H1 (cell line): Measurements from ENCODE around the gene TRPV6. TPM values are rescaled to one million over a fixed set of nuclear protein-coding genes. Genes with fewer than 3 reads are reported as not detected.

Experiments
- CTCF ChIA-PET: fragments of 300-600 bp; sonication (Branson Sonifier 250); formaldehyde crosslinking; loops from one replicate; lab custom pipeline; 2021; ENCODE audit not compliant: partially characterized antibody; lab: Charles Lee
- POLR2A ChIA-PET: fragments of 300-600 bp; sonication (Branson Sonifier 250); formaldehyde crosslinking; loops from one replicate; lab custom pipeline; 2021; ENCODE audit warnings: inconsistent platforms; ENCODE audit not compliant: partially characterized antibody; lab: Charles Lee
- DNase-seq, 2 experiments: peaks; one replicate each; pipeline versions ENCODE4 v3.0.0 to v3.0.0-alpha.2; 2010 to 2022; ENCODE audit warnings: low spot score in 2 of 2, low read depth in 1 of 2, mixed read lengths in 1 of 2
- FAIRE-seq: peaks from 2 replicates; lab custom pipeline; 2011; peaks lifted over from hg19 to GRCh38; lab: Jason Lieb, UNC
- H2AFZ ChIP-seq: 2 replicates; pipeline ENCODE4 v1.8.1; 2012; ENCODE audit warnings: low read length, inconsistent platforms
- H2AK5ac ChIP-seq: 2 replicates; pipeline ENCODE4 v1.6.1; 2013; ENCODE audit warnings: low read depth, low read length
- H2BK120ac ChIP-seq: replicated peaks from 2 replicates; pipeline ENCODE3; 2013; ENCODE audit warnings: low read depth, low read length, inconsistent platforms
- H2BK12ac ChIP-seq: 2 replicates; pipeline ENCODE4 v1.6.1; 2013; ENCODE audit warnings: low read depth, low read length
- H2BK15ac ChIP-seq: 2 replicates; pipeline ENCODE4 v1.6.1; 2013; ENCODE audit warnings: low read length
- H2BK20ac ChIP-seq: 2 replicates; pipeline ENCODE4 v1.6.1; 2013; ENCODE audit warnings: low read length
- H2BK5ac ChIP-seq: 2 replicates; pipeline ENCODE4 v1.6.1; 2013; ENCODE audit warnings: low read depth, low read length
- H3K14ac ChIP-seq: 2 replicates; pipeline ENCODE4 v1.6.1; 2013; ENCODE audit warnings: inconsistent platforms; ENCODE audit not compliant: insufficient read length
- H3K18ac ChIP-seq: 2 replicates; pipeline ENCODE4 v1.6.1; 2013; ENCODE audit warnings: low read length; ENCODE audit errors: extremely low read depth
- H3K23ac ChIP-seq: 2 replicates; pipeline ENCODE4 v1.6.1; 2013; ENCODE audit warnings: inconsistent platforms; ENCODE audit not compliant: insufficient read length
- H3K23me2 ChIP-seq: 2 replicates; pipeline ENCODE4 v1.6.1; 2013; ENCODE audit warnings: low read depth, low read length
- H3K27ac ChIP-seq: 2 replicates; pipeline ENCODE4 v1.6.1; 2011; ENCODE audit warnings: low read depth, low read length, inconsistent platforms
- H3K27me3 ChIP-seq, 4 experiments: replicated peaks in 1 of 4; 1 replicate in 1 of 4; 2 replicates in 3 of 4; pipeline versions ENCODE4 v1.6.1 to v1.8.1; 2011 to 2013; ENCODE audit warnings: low read length in 3 of 4, mild to moderate bottlenecking in 3 of 4, inconsistent platforms in 2 of 4, mixed read lengths in 2 of 4, moderate library complexity in 1 of 4; ENCODE audit not compliant: control insufficient read depth in 3 of 4, insufficient read depth in 3 of 4; ENCODE audit errors: extremely low read depth in 1 of 4
- H3K36me3 ChIP-seq, 4 experiments: 2 replicates each; pipeline versions ENCODE4 v1.6.1 to v1.8.1; 2011 to 2013; ENCODE audit warnings: mild to moderate bottlenecking in 4 of 4, low read length in 3 of 4, moderate library complexity in 2 of 4, control low read depth in 1 of 4, inconsistent platforms in 1 of 4; ENCODE audit not compliant: insufficient read depth in 4 of 4, control insufficient read depth in 2 of 4
- H3K4ac ChIP-seq: replicated peaks from 2 replicates; pipeline ENCODE3; 2013; ENCODE audit warnings: low read length, low read depth, mixed read lengths, inconsistent platforms; ENCODE audit not compliant: insufficient read length
- H3K4me1 ChIP-seq, 4 experiments: replicated peaks in 1 of 4; 1 replicate in 1 of 4; 2 replicates in 3 of 4; pipeline versions ENCODE4 v1.6.1 to v1.8.1; 2011 to 2013; ENCODE audit warnings: low read length in 3 of 4, inconsistent platforms in 2 of 4, mixed read lengths in 1 of 4; ENCODE audit not compliant: insufficient read depth in 4 of 4, control insufficient read depth in 3 of 4
- H3K4me2 ChIP-seq, 2 experiments: 2 replicates each; pipeline versions ENCODE4 v1.6.1 to v1.8.1; 2011 to 2013; ENCODE audit warnings: low read depth in 2 of 2, low read length in 2 of 2, control low read depth in 1 of 2, inconsistent platforms in 1 of 2, mild to moderate bottlenecking in 1 of 2; ENCODE audit not compliant: insufficient read depth in 1 of 2
- H3K4me3 ChIP-seq, 4 experiments: fragments of 200-600, 300-600 bp in 1 of 4; sonication (generic), shearing (Covaris generic), sonication (Bioruptor Twin) in 1 of 4; 2 replicates each; pipeline versions ENCODE4 v1.5.1 to v1.8.1; 2011 to 2016; ENCODE audit warnings: low read length in 4 of 4, low read depth in 3 of 4, control low read depth in 2 of 4, inconsistent platforms in 2 of 4, mild to moderate bottlenecking in 2 of 4, mixed read lengths in 1 of 4, moderate library complexity in 1 of 4; ENCODE audit not compliant: insufficient read depth in 2 of 4; ENCODE audit errors: extremely low read depth in 1 of 4
- H3K56ac ChIP-seq: replicated peaks from 2 replicates; pipeline ENCODE3; 2013; ENCODE audit warnings: low read depth, mild to moderate bottlenecking, mixed read lengths, low read length, inconsistent platforms; ENCODE audit not compliant: insufficient read length
- H3K79me1 ChIP-seq: 2 replicates; pipeline ENCODE4 v1.6.1; 2013; ENCODE audit warnings: low read depth, low read length, control low read depth
- H3K79me2 ChIP-seq, 2 experiments: 2 replicates each; pipeline versions ENCODE4 v1.6.1 to v1.8.1; 2012 to 2013; ENCODE audit warnings: low read length in 2 of 2, mild to moderate bottlenecking in 2 of 2, inconsistent platforms in 1 of 2; ENCODE audit not compliant: insufficient read depth in 2 of 2, control insufficient read depth in 1 of 2
- H3K9ac ChIP-seq, 4 experiments: replicated peaks in 1 of 4; 1 replicate in 1 of 4; 2 replicates in 3 of 4; pipeline versions ENCODE4 v1.6.1 to v1.8.1; 2011 to 2013; ENCODE audit warnings: low read depth in 3 of 4, low read length in 3 of 4, control low read depth in 2 of 4, mild to moderate bottlenecking in 2 of 4, moderate library complexity in 2 of 4, inconsistent platforms in 1 of 4; ENCODE audit errors: extremely low read depth in 1 of 4
- H3K9me3 ChIP-seq, 2 experiments: 2 replicates each; pipeline versions ENCODE4 v1.6.1 to v1.8.1; 2012 to 2013; ENCODE audit warnings: mild to moderate bottlenecking in 2 of 2, moderate library complexity in 2 of 2, control low read depth in 1 of 2, inconsistent platforms in 1 of 2, low read depth in 1 of 2, low read length in 1 of 2, mixed read lengths in 1 of 2; ENCODE audit not compliant: insufficient read depth in 2 of 2
- H4K20me1 ChIP-seq, 2 experiments: replicated peaks in 1 of 2; 2 replicates each; pipeline versions ENCODE3 to v1.8.1; 2011 to 2013; ENCODE audit warnings: inconsistent platforms in 2 of 2, low read length in 2 of 2, mild to moderate bottlenecking in 1 of 2; ENCODE audit not compliant: insufficient read depth in 2 of 2, control insufficient read depth in 1 of 2
- H4K5ac ChIP-seq: 2 replicates; pipeline ENCODE4 v1.6.1; 2013; ENCODE audit warnings: low read length, low read depth, mixed read lengths, inconsistent platforms; ENCODE audit not compliant: insufficient read length
- H4K8ac ChIP-seq: 2 replicates; pipeline ENCODE4 v1.8.0; 2013; ENCODE audit warnings: mild to moderate bottlenecking, moderate library complexity, low read length, inconsistent platforms; ENCODE audit not compliant: insufficient read depth; ENCODE audit errors: extremely low read depth
- H4K91ac ChIP-seq: replicated peaks from 2 replicates; pipeline ENCODE3; 2013; ENCODE audit warnings: low read length, mixed read lengths, inconsistent platforms; ENCODE audit not compliant: insufficient read length
- BACH1 ChIP-seq: IDR thresholded peaks from 2 replicates; pipeline ENCODE4 v1.6.1; 2012; ENCODE audit warnings: low read length, improper control_type of control experiment
- CBX8 ChIP-seq: fragments of 300-800, 300-1000 bp; sonication (generic); IDR thresholded peaks from 2 replicates; pipeline ENCODE4 v1.7.1; 2016; ENCODE audit warnings: low read depth, low read length, borderline replicate concordance
- EP300 ChIP-seq, 2 experiments: IDR thresholded peaks; 1 replicate in 1 of 2; 2 replicates in 1 of 2; pipeline ENCODE4 v1.6.1; 2011 to 2012; ENCODE audit warnings: low read depth in 2 of 2, low read length in 2 of 2, mild to moderate bottlenecking in 2 of 2, borderline replicate concordance in 1 of 2, inconsistent platforms in 1 of 2, moderate library complexity in 1 of 2
- GTF2F1 ChIP-seq: IDR thresholded peaks from 2 replicates; pipeline ENCODE4 v1.6.1; 2012; ENCODE audit warnings: low read depth, low read length, improper control_type of control experiment, borderline replicate concordance
- HDAC2 ChIP-seq, 2 experiments: fragments of 300-600 bp in 1 of 2; sonication (generic) in 1 of 2; IDR thresholded peaks; 2 replicates each; pipeline ENCODE4 v1.6.1; 2011 to 2012; ENCODE audit warnings: low read depth in 2 of 2, low read length in 2 of 2, mild to moderate bottlenecking in 2 of 2, moderate library complexity in 2 of 2, borderline replicate concordance in 1 of 2, inconsistent platforms in 1 of 2
- JUN ChIP-seq: IDR thresholded peaks from 2 replicates; pipeline ENCODE4 v1.6.1; 2011; ENCODE audit warnings: low read depth, mild to moderate bottlenecking, improper control_type of control experiment, low read length
- SIN3A ChIP-seq, 2 experiments: IDR thresholded peaks in 1 of 2; conservative IDR thresholded peaks in 1 of 2; 2 replicates each; pipeline ENCODE4 v1.6.1; 2011 to 2012; ENCODE audit warnings: low read length in 2 of 2, improper control_type of control experiment in 1 of 2, low read depth in 1 of 2, mild to moderate bottlenecking in 1 of 2
- WGBS, 2 experiments: shearing (Covaris generic) in 1 of 2; methylation state at CpG; one replicate each; pipeline versions ENCODE4 v1.1.6 to v1.1.7; 2013 to 2015; ENCODE audit warnings: low lambda C conversion rate in 2 of 2, mixed read lengths in 2 of 2, inconsistent platforms in 1 of 2, low coverage in 1 of 2, missing lambda C conversion rate in 1 of 2; ENCODE audit not compliant: insufficient replicate concordance in 2 of 2, insufficient coverage in 1 of 2, insufficient read length in 1 of 2; ENCODE audit errors: extremely low coverage in 1 of 2, missing lambda C conversion rate in 1 of 2; 5-methylcytosine and 5-hydroxymethylcytosine counted together
- polyA plus RNA-seq, 7 experiments: library from polyadenylated mRNA; depleted of rRNA in 3 of 7; stranded (reverse) in 5 of 7; unstranded in 2 of 7; fragments of >200 nt in 5 of 7; fragments of 200-250 nt in 2 of 7; gene quantifications; 1 replicate in 5 of 7; 2 replicates in 1 of 7; 4 replicates in 1 of 7; pipeline versions ENCODE4 v1.2.1 to v1.2.3, GENCODE V29; 2011 to 2013; ENCODE audit warnings: missing spikeins in 2 of 7, mixed read lengths in 2 of 7
- total RNA-seq: library from RNA; stranded (reverse); fragmentation: NEBNext Ultra II Directional; extraction: Animal tissue kit (Norgen Biotek cat#: 25700); gene quantifications from 2 replicates; pipeline ENCODE4 v1.2.1, GENCODE V29; 2021
- TF ChIP-seq, protein P1 (sequence below): IDR thresholded peaks from 2 replicates; pipeline ENCODE4 v1.6.1; 2012; ENCODE audit warnings: inconsistent platforms
- TF ChIP-seq, protein P2 (sequence below): IDR thresholded peaks from 2 replicates; pipeline ENCODE4 v1.6.1; 2012; ENCODE audit warnings: low read length, inconsistent platforms

TRPV6 gene
- total and polyA plus RNA-seq, 2 of the 8 experiments (the other 6 are each of a cell fraction or from before 2014, with no cell fraction given) = 0.52 to 1.1 TPM

DNA sequence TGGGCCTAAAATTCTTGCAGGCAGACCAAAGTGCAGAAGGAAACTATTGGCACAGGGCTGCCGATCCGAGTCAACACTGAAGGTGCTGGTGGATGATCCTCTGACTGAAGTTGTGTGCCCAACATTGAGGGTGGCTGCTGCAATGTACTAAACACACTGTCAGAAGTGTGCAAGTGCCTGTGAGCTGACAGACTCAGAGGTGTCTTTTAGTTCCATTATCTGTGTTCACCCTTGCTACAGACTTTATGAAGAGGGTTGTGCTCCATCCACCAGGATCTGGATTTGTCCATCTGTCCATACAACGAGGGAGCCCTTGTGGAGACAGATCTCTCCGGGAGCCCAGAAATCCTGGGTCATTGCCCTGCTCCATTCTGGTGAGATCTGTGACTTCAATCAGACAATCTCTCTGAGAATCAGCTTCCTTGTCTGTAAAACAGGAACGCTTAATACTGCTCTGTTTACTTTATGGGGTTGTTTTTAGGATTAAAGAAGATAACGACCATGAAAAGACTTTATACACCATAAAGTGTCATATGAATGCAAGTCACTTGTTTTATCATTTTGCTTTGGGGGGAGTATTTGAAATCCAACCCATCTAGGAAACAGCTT, 9.5 kb upstream of the TRPV6 start:
- Histone ChIP-seq H4K5ac (no peak overlapping the region), H2BK120ac (no peak overlapping the region), H4K8ac (no peak overlapping the region), H3K4me2 (no peak overlapping the region), H3K79me2 (no peaks in the 10 kb centered on the region), H3K27me3 (no peaks in the 10 kb centered on the region; a peak in 1 of 7 replicates), H3K23me2 (peaks cover 6% of the 10 kb centered on the region; the same call in 1 of the 2 replicates), H2BK15ac (no peak overlapping the region), H2AFZ (no peak overlapping the region), H2AK5ac (no peak overlapping the region), H3K79me1 (no peaks in the 10 kb centered on the region), H2BK20ac (no peak overlapping the region), H2BK12ac (no peak overlapping the region), H3K9ac (no peak overlapping the region), H2BK5ac (no peak overlapping the region), H3K23ac (no peak overlapping the region), H3K27ac (no peak overlapping the region), H3K9me3 (no peaks in the 10 kb centered on the region), H3K18ac (no peak overlapping the region), H3K4me1 (peaks cover 0 to 3% (median 0%) of the 10 kb centered on the region in 4 experiments; a peak in 1 of 7 replicates), H3K4ac (no peak overlapping the region), H3K36me3 (no peaks in the 10 kb centered on the region), H3K4me3 (no peak overlapping the region), H3K14ac (no peak overlapping the region), H3K56ac (no peak overlapping the region), H4K20me1 (peaks cover 0 to 7% of the 10 kb centered on the region in 2 experiments), H4K91ac (no peak overlapping the region)
- FAIRE-seq = no peak
- whole genome bisulfite sequencing, 2 experiments = 81% methylated on average over 6 of the region's 6 CpGs; no CpG with 5 or more reads in 1 of the 2 experiments
- TF ChIP-seq, protein P1, sequence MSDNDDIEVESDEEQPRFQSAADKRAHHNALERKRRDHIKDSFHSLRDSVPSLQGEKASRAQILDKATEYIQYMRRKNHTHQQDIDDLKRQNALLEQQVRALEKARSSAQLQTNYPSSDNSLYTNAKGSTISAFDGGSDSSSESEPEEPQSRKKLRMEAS = no peak
- no peak for TF ChIP-seq EP300 (IDR thresholded peaks at IDR 0.05; ENCODE audit: borderline replicate concordance in 1 of 2, low read depth in 2 of 2, low read length in 2 of 2)
- TF ChIP-seq, protein P2, sequence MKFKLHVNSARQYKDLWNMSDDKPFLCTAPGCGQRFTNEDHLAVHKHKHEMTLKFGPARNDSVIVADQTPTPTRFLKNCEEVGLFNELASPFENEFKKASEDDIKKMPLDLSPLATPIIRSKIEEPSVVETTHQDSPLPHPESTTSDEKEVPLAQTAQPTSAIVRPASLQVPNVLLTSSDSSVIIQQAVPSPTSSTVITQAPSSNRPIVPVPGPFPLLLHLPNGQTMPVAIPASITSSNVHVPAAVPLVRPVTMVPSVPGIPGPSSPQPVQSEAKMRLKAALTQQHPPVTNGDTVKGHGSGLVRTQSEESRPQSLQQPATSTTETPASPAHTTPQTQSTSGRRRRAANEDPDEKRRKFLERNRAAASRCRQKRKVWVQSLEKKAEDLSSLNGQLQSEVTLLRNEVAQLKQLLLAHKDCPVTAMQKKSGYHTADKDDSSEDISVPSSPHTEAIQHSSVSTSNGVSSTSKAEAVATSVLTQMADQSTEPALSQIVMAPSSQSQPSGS = no peak
- TF ChIP-seq BACH1 = no peak
- no peak for TF ChIP-seq HDAC2 (IDR thresholded peaks at IDR 0.05; ENCODE audit: borderline replicate concordance in 1 of 2, low read depth in 2 of 2, low read length in 2 of 2)
- no peak for TF ChIP-seq GTF2F1
- no peak for TF ChIP-seq CBX8
- TF ChIP-seq SIN3A (conservative IDR thresholded peaks at IDR 0.05 in 1 of 2, IDR thresholded peaks at IDR 0.05 in 1 of 2; ENCODE audit: low read depth in 1 of 2, low read length in 2 of 2) = no peak
- TF ChIP-seq JUN = no peak
- CTCF ChIA-PET = interaction anchor here (0.7 to 8.2 kb wide), 11 partner anchors 14 to 114 kb away, joined by 3 to 69 read pairs (median 6); partner anchors contain the start of gene LLCFC1
- POLR2A ChIA-PET = no interaction called here
- no peak for DNase-seq
